Measurements from ENCODE around the gene FIBP.

GRCh38 chr11:65868907-65869306, 19.4 kb downstream of the FIBP start:
- TF ChIP-seq TAF1 (IDR thresholded peaks at IDR 0.05; ENCODE audit: low read depth): no peak
- TF ChIP-seq MAX (IDR thresholded peaks at IDR 0.05): no peak
- TF ChIP-seq REST (IDR thresholded peaks at IDR 0.05; ENCODE audit: low read depth): no peak
- no peak for TF ChIP-seq RAD21 (IDR thresholded peaks at IDR 0.05; ENCODE audit: low read depth)
- TF ChIP-seq ZBTB7A (IDR thresholded peaks at IDR 0.05; ENCODE audit: low read depth): no peak
- TF ChIP-seq, protein P1, sequence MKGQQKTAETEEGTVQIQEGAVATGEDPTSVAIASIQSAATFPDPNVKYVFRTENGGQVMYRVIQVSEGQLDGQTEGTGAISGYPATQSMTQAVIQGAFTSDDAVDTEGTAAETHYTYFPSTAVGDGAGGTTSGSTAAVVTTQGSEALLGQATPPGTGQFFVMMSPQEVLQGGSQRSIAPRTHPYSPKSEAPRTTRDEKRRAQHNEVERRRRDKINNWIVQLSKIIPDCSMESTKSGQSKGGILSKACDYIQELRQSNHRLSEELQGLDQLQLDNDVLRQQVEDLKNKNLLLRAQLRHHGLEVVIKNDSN (IDR thresholded peaks at IDR 0.05): no peak
- no peak for TF ChIP-seq FOXM1 (IDR thresholded peaks at IDR 0.05; ENCODE audit: borderline replicate concordance, low read depth)
- no peak for TF ChIP-seq CEBPB (IDR thresholded peaks at IDR 0.05)
- no peak for TF ChIP-seq YY1 (IDR thresholded peaks at IDR 0.05; ENCODE audit: low read depth)
- no peak for TF ChIP-seq EP300 (IDR thresholded peaks at IDR 0.05; ENCODE audit: borderline replicate concordance)
